AG09309 (cell line): Measurements from ENCODE around the gene OR5B2.

ENCODE experiments used
- DNase-seq: peaks from one replicate; pipeline ENCODE4 v3.0.0-alpha.2; 2010; ENCODE audit warnings: low read depth
- H3K4me3 ChIP-seq: 2 replicates; pipeline ENCODE4 v1.5.1; 2011; ENCODE audit warnings: mild to moderate bottlenecking, low read depth, low read length, moderate library complexity; ENCODE audit not compliant: control insufficient read depth
- CTCF ChIP-seq: IDR thresholded peaks from 2 replicates; pipeline ENCODE4 v1.5.1; 2011; ENCODE audit warnings: mild to moderate bottlenecking, low read depth, low read length, inconsistent platforms; ENCODE audit not compliant: insufficient read depth, control insufficient read depth; ENCODE audit errors: missing control alignments

OR5B2 gene

GRCh38 chr11:58428021-58428420 lies at the start of gene OR5B2:
TSS of gene OR5B2 (minus strand) at chr11:58428121. CDS start at chr11:58423261, 4,860 bp downstream.
- no peak for DNase-seq
- no peak for TF ChIP-seq CTCF
- H3K4me3 ChIP-seq = no peak within 1 kb of the TSS

GRCh38 chr11:58471892-58472291 lies 44.0 kb upstream of the OR5B2 start:
- H3K4me3 ChIP-seq = no peak overlapping the region
- no peak for TF ChIP-seq CTCF
- DNase-seq = no peak

- TF ChIP-seq CTCF = no peak
- no peak for DNase-seq
- no peak overlapping the region for H3K4me3 ChIP-seq
Observed at GRCh38 chr11:58466293-58466692, 38.4 kb upstream of the OR5B2 start.

- no peak for TF ChIP-seq CTCF
- DNase-seq = no peak
- H3K4me3 ChIP-seq = no peak overlapping the region
Observed at GRCh38 chr11:58465690-58466089, 37.8 kb upstream of the OR5B2 start.

GRCh38 chr11:58451585-58451984 lies 23.7 kb upstream of the OR5B2 start:
- no peak for DNase-seq
- H3K4me3 ChIP-seq = no peak overlapping the region
- no peak for TF ChIP-seq CTCF

- no peak for DNase-seq
- no peak for TF ChIP-seq CTCF
Observed at GRCh38 chr11:58446294-58446693, 18.4 kb upstream of the OR5B2 start.

GRCh38 chr11:58444300-58444699 lies 16.4 kb upstream of the OR5B2 start:
- TF ChIP-seq CTCF = no peak
- no peak for DNase-seq
- no peak overlapping the region for H3K4me3 ChIP-seq

More at GRCh38 chr11:58446294-58446693, 18.4 kb upstream of the OR5B2 start:
- H3K4me3 ChIP-seq = no peak overlapping the region
